ENCODE data around the gene RPS19BP1. TPM values are rescaled to one million over a fixed set of nuclear protein-coding genes. Genes with fewer than 3 reads are reported as not detected.

Gene RPS19BP1
- total RNA-seq, 4 donors from 2014 or later = 144 to 176 (median 160) TPM

DNA sequence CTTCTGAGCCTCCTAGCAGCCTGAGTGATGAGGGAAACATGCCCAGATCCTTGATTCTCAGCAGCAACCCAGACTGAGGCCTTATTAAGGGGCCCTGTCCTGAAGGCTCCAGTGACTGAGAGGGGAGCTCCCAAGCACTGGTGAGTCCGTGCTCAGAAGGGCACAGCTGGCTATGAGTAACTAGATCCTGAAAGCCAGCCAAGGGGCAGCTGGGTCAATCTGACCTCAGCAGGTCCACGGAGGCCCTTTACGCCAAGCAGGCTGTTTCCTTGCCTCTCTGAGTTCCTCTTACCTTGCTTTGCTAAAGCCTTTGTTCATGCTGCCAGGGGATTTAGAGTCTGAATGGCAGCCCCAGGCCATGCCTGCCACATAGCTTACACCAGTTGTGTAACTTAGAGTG lies 49.8 kb downstream of the RPS19BP1 start:
- H3K27ac ChIP-seq = no peak overlapping the region
- H3K4me3 ChIP-seq = no peak overlapping the region
- no CpG with 5 or more reads among the region's 3 CpGs for WGBS, 2 donors (ENCODE audit: low coverage in 1 of 2)
- H3K9me3 ChIP-seq = no peaks in the 10 kb centered on the region
- H3K27me3 ChIP-seq = no peaks in the 10 kb centered on the region
- H3K36me3 ChIP-seq = peaks cover 0 to 2% of the 10 kb centered on the region in 2 donors
- no peaks in the 10 kb centered on the region for H3K4me1 ChIP-seq
- no peak for TF ChIP-seq POLR2AphosphoS5 (IDR thresholded peaks at IDR 0.05)
- TF ChIP-seq EP300 (IDR thresholded peaks at IDR 0.05) = no peak
- TF ChIP-seq, protein P1, sequence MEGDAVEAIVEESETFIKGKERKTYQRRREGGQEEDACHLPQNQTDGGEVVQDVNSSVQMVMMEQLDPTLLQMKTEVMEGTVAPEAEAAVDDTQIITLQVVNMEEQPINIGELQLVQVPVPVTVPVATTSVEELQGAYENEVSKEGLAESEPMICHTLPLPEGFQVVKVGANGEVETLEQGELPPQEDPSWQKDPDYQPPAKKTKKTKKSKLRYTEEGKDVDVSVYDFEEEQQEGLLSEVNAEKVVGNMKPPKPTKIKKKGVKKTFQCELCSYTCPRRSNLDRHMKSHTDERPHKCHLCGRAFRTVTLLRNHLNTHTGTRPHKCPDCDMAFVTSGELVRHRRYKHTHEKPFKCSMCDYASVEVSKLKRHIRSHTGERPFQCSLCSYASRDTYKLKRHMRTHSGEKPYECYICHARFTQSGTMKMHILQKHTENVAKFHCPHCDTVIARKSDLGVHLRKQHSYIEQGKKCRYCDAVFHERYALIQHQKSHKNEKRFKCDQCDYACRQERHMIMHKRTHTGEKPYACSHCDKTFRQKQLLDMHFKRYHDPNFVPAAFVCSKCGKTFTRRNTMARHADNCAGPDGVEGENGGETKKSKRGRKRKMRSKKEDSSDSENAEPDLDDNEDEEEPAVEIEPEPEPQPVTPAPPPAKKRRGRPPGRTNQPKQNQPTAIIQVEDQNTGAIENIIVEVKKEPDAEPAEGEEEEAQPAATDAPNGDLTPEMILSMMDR (IDR thresholded peaks at IDR 0.05) = no peak
- TF ChIP-seq POLR2A (IDR thresholded peaks at IDR 0.05) = no peak
- no peak for ATAC-seq

DNA sequence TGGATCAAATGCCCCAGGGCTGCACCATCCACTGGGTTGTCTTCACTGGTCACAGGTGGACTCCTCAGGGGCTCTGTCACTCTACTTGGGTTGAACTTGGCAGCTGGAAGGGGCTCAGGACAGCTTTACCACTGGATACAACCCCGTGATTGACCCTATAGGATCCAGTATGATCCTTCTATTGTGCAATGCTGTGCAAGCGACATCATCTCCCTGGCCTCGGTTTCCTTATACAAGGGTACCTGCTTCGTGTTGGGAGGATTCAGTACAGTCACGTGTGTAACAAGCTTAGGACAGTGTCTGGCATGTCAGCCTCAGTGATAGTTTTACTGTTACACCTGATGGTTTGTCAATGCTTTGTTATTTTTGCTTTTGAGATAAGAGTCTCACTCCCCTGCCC lies 51.0 kb downstream of the RPS19BP1 start:
- Histone ChIP-seq H3K36me3 (no peaks in the 10 kb centered on the region), H3K27me3 (no peaks in the 10 kb centered on the region), H3K9me3 (no peaks in the 10 kb centered on the region), H3K4me1 (no peaks in the 10 kb centered on the region), H3K4me3 (no peak overlapping the region), H3K27ac (no peak overlapping the region)
- WGBS, 2 donors (ENCODE audit: low coverage in 1 of 2) = 76 to 93% methylated on average over 4 to 5 of the region's 5 CpGs
- ATAC-seq = no peak
- TF ChIP-seq POLR2AphosphoS5 (IDR thresholded peaks at IDR 0.05) = no peak
- no peak for TF ChIP-seq EP300 (IDR thresholded peaks at IDR 0.05)
- TF ChIP-seq POLR2A (IDR thresholded peaks at IDR 0.05) = no peak
- TF ChIP-seq, protein P1 (IDR thresholded peaks at IDR 0.05) = no peak

DNA sequence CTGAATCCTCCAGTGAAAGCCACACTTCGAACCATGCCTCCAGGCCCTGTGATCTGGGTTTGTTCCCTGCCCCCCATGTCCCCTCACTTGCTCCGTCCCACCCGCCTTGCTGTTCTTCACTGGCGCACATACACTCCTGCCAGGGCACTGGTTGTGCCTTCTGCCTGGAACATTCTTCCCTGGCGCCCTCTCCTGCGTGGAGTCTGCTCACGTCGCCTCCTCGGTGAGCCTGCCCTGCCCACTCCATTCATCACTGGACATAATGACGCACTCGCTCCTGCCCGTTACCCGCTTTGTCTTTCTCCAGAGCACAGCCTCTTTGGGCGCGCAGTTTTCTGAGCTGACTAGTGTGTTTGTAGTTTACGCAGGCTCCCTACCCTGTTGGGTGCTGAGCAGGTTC lies 51.5 kb downstream of the RPS19BP1 start:
- Histone ChIP-seq H3K4me1 (peaks cover 0 to 3% (median 0%) of the 10 kb centered on the region in 3 donors), H3K4me3 (no peak overlapping the region), H3K27ac (no peak overlapping the region), H3K36me3 (no peaks in the 10 kb centered on the region), H3K27me3 (no peaks in the 10 kb centered on the region), H3K9me3 (no peaks in the 10 kb centered on the region)
- WGBS, 2 donors (ENCODE audit: low coverage in 1 of 2) = 83 to 88% methylated on average over 4 to 12 of the region's 16 CpGs
- no peak for ATAC-seq
- no peak for TF ChIP-seq POLR2A (IDR thresholded peaks at IDR 0.05)
- TF ChIP-seq, protein P1 (IDR thresholded peaks at IDR 0.05) = no peak
- TF ChIP-seq POLR2AphosphoS5 (IDR thresholded peaks at IDR 0.05) = no peak

DNA sequence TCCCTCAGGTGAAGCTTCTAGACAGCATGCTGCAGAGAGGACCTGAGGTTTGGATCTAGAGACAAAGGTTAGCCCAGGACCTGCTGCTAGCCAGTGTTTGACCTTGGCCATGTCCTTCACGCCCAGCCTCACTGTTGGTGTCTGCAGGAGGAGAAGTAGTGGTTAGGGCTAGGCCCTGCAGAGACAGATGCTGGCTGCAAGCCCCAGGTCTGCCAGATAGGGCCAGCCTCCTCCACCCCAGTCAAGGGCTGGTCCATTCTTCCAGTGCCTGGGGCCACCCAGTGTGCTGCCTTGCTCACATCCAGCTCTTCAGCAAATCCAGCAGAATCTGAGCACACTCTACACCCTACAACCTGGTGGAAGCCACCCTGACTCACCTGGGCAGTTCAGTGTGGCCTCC lies 52.0 kb downstream of the RPS19BP1 start:
- Histone ChIP-seq H3K4me3 (no peak overlapping the region), H3K27me3 (no peaks in the 10 kb centered on the region), H3K9me3 (no peaks in the 10 kb centered on the region), H3K4me1 (peaks cover 0 to 8% (median 0%) of the 10 kb centered on the region in 3 donors), H3K36me3 (no peaks in the 10 kb centered on the region), H3K27ac (no peak overlapping the region)
- TF ChIP-seq POLR2AphosphoS5 (IDR thresholded peaks at IDR 0.05) (no peak), EP300 (IDR thresholded peaks at IDR 0.05) (no peak), POLR2A (IDR thresholded peaks at IDR 0.05) (no peak)
- TF ChIP-seq, protein P1 (IDR thresholded peaks at IDR 0.05) = no peak
- no CpG with 5 or more reads among the region's 1 CpG for WGBS, 2 donors (ENCODE audit: low coverage in 1 of 2)
- no peak for ATAC-seq

DNA sequence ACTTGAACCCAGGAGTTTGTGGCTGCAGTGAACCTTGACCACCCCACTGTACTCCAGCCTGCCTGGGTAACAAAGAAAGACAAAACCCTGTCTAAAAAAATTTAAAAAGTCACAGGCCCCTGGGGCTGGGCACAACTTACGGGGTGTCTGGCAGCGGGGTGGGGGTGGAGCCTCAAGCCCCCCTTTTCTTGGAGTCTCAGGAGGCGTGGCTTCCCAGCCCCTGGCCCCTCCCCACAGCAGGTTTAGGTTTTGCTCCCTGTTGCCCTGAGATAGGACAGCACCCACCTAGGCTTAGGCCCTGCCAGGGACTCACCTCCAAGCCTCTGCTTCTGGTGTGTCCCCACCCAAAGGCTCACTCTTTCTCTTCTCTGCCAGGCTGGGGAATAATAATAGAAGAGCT lies 53.3 kb downstream of the RPS19BP1 start:
- H3K27me3 ChIP-seq = no peaks in the 10 kb centered on the region
- peaks cover 0 to 21% (median 0%) of the 10 kb centered on the region in 3 donors for H3K4me1 ChIP-seq
- 90% methylated on average over 3 of the region's 3 CpGs; no CpG with 5 or more reads in 1 of the 2 donors for WGBS, 2 donors (ENCODE audit: low coverage in 1 of 2)
- no peak overlapping the region for H3K27ac ChIP-seq
- no peak overlapping the region for H3K4me3 ChIP-seq
- no peaks in the 10 kb centered on the region for H3K36me3 ChIP-seq
- H3K9me3 ChIP-seq = no peaks in the 10 kb centered on the region
- TF ChIP-seq POLR2AphosphoS5 (IDR thresholded peaks at IDR 0.05) = no peak
- TF ChIP-seq EP300 (IDR thresholded peaks at IDR 0.05) = no peak
- TF ChIP-seq, protein P1 (IDR thresholded peaks at IDR 0.05) = no peak
- no peak for TF ChIP-seq POLR2A (IDR thresholded peaks at IDR 0.05)
- ATAC-seq = no peak

Measured in gastroesophageal sphincter (tissue), 4 donors.